ENCODE results near the gene LAMA1. TPM values are rescaled to one million over a fixed set of nuclear protein-coding genes. Genes with fewer than 3 reads are reported as not detected.

LAMA1 gene
- polyA plus RNA-seq, 1 experiment = 26.0 TPM

DNA sequence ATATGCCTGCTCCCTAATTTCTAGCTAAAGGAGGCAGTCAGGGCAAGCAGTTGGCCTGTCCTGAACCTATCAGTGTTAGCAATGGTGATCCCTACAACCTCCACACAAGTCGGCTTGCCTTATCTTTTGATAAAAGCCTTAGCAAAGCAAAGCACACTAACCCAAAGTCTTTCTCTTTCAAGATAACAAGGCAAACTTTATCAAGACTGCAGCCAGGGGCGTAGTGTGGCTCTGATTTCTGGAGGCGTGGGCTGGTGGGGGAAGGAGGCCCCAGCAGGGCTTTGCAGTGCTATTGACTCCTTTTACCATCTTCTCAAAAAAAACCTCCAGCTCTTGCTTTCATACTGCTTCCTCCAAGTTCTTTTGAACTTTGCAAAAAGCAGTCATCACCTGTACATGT is 40.2 kb upstream of the LAMA1 start:
- DNase-seq (ENCODE audit: low read depth, low spot score) = no peak
- TF ChIP-seq, protein P1, sequence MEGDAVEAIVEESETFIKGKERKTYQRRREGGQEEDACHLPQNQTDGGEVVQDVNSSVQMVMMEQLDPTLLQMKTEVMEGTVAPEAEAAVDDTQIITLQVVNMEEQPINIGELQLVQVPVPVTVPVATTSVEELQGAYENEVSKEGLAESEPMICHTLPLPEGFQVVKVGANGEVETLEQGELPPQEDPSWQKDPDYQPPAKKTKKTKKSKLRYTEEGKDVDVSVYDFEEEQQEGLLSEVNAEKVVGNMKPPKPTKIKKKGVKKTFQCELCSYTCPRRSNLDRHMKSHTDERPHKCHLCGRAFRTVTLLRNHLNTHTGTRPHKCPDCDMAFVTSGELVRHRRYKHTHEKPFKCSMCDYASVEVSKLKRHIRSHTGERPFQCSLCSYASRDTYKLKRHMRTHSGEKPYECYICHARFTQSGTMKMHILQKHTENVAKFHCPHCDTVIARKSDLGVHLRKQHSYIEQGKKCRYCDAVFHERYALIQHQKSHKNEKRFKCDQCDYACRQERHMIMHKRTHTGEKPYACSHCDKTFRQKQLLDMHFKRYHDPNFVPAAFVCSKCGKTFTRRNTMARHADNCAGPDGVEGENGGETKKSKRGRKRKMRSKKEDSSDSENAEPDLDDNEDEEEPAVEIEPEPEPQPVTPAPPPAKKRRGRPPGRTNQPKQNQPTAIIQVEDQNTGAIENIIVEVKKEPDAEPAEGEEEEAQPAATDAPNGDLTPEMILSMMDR (IDR thresholded peaks at IDR 0.05; ENCODE audit: low read depth, low read length) = no peak
- CTCF ChIA-PET = interaction anchor here (0.6 kb wide), 1 partner anchor 51 kb away, joined by 3 read pairs; no protein-coding TSS in a partner anchor
- Histone ChIP-seq H3K27me3 (ENCODE audit: control insufficient read depth, insufficient read depth, low read length) (no peaks in the 10 kb centered on the region), H3K27ac (ENCODE audit: low read depth, low read length) (no peak overlapping the region), H3K4me3 (ENCODE audit: low read depth, low read length) (no peak overlapping the region), H3K9me3 (ENCODE audit: control insufficient read depth, insufficient read depth, low read length) (no peaks in the 10 kb centered on the region)
- POLR2A ChIA-PET = no interaction called here

DNA sequence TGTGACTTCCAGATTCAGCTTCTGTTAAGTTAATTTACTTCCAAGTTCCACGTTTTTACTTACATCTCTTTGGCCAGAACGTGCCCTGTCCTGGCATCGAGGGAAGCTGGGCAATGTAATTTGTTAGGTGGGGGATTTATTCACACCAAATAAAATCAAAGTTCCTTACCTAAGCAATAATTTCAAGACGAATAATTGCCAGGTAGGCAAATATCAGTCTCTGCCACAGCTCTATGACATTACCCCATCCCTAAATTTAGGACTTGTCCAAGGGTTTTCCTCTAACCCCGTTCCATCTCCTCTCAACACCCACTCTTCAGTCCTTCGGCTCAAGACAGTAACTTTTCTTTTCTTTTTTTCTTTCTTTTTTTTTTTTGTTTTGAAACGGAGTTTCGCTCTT is 38.3 kb upstream of the LAMA1 start:
- H3K4me3 ChIP-seq (ENCODE audit: low read depth, low read length) = no peak overlapping the region
- ChIA-PET CTCF (interaction anchor here (0.9 to 1.3 kb wide), 2 partner anchors 21 to 118 kb away, joined by 3 to 7 read pairs; no protein-coding TSS in a partner anchor), POLR2A (no interaction called here)
- TF ChIP-seq, protein P1 (IDR thresholded peaks at IDR 0.05; ENCODE audit: low read depth, low read length) = no peak
- no peaks in the 10 kb centered on the region for H3K27me3 ChIP-seq (ENCODE audit: control insufficient read depth, insufficient read depth, low read length)
- DNase-seq (ENCODE audit: low read depth, low spot score) = no peak
- no peak overlapping the region for H3K27ac ChIP-seq (ENCODE audit: low read depth, low read length)
- no peaks in the 10 kb centered on the region for H3K9me3 ChIP-seq (ENCODE audit: control insufficient read depth, insufficient read depth, low read length)

DNA sequence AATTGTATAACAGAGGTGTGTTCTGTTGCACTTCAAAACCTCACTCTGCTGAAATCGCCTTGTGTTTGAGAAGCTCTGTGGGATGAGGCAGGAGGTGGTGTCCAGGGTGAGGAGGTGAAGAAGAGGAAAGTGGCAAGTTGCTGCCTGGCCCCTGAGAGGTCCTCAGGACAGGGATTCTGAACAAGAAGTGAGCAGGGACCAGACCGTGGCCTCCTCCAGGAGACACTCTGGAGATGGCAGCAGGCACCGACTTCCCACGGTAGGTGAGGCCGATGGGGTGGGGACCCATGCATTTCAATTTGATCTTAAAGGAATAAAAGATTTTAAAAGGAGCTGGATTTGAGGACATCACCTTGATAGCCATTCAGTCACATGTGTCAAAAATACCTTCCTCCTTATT is 37.5 kb upstream of the LAMA1 start:
- CTCF ChIA-PET = interaction anchor here (0.9 to 1.3 kb wide), 3 partner anchors 9 to 117 kb away, joined by 3 to 7 read pairs (median 3); no protein-coding TSS in a partner anchor
- no peak for DNase-seq (ENCODE audit: low read depth, low spot score)
- H3K27ac ChIP-seq (ENCODE audit: low read depth, low read length) = no peak overlapping the region

DNA sequence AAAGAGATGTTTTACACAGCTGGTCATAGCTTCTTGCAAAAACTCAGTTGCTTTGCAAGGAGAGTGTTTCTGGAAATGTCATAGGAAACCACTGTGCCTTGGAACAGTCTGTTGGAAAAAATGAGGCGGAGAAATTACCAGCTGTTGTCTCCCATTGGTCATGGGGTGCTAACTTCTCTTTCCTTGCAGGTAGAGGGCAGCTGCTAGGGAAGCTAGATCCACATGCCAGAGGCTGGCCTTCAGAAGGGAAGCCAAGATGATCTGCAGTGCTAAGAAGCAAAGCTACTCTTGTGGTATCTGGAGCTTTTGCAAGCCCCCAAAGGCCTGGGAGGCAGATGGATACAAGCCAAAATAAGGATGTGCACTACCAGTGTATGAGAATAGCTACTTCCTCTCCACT is 34.8 kb upstream of the LAMA1 start:
- no peak overlapping the region for H3K27ac ChIP-seq (ENCODE audit: low read depth, low read length)
- CTCF ChIA-PET = interaction anchor here (1.0 kb wide), 1 partner anchor 16 kb away, joined by 4 read pairs; no protein-coding TSS in a partner anchor
- POLR2A ChIA-PET = no interaction called here
- H3K9me3 ChIP-seq (ENCODE audit: control insufficient read depth, insufficient read depth, low read length) = no peaks in the 10 kb centered on the region
- no peak overlapping the region for H3K4me3 ChIP-seq (ENCODE audit: low read depth, low read length)
- no peaks in the 10 kb centered on the region for H3K27me3 ChIP-seq (ENCODE audit: control insufficient read depth, insufficient read depth, low read length)
- TF ChIP-seq, protein P1 (IDR thresholded peaks at IDR 0.05; ENCODE audit: low read depth, low read length) = no peak
- no peak for DNase-seq (ENCODE audit: low read depth, low spot score)

More for the DNA sequence above, 37.5 kb upstream of the LAMA1 start:
- TF ChIP-seq, protein P1 (IDR thresholded peaks at IDR 0.05; ENCODE audit: low read depth, low read length) = no peak
- Histone ChIP-seq H3K4me3 (ENCODE audit: low read depth, low read length) (no peak overlapping the region), H3K27me3 (ENCODE audit: control insufficient read depth, insufficient read depth, low read length) (no peaks in the 10 kb centered on the region), H3K9me3 (ENCODE audit: control insufficient read depth, insufficient read depth, low read length) (no peaks in the 10 kb centered on the region)
- POLR2A ChIA-PET = no interaction called here

DNA sequence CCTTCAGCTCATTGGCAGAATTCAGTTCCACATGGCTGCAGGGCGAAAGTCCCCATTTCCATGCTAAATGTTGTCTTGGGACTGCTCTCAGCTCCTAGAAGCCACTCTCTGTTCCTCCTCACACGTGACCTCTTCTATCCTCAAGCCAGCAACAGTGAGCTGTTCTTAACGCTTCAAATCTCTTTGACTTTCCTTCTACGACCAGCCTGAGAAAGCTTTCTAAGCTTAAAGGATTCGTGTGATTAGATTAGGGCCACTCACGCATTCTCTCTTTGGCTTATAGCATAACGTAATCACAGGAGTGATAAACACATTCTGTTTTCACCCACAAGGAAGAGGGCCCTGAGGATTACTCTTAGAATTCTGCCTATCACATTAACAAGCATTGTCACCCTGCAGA is 29.8 kb upstream of the LAMA1 start:
- Histone ChIP-seq H3K27ac (ENCODE audit: low read depth, low read length) (no peak overlapping the region), H3K27me3 (ENCODE audit: control insufficient read depth, insufficient read depth, low read length) (no peaks in the 10 kb centered on the region), H3K9me3 (ENCODE audit: control insufficient read depth, insufficient read depth, low read length) (no peaks in the 10 kb centered on the region; the same call in 1 of the 2 replicates), H3K4me3 (ENCODE audit: low read depth, low read length) (no peak overlapping the region)
- CTCF ChIA-PET = no interaction called here
- DNase-seq (ENCODE audit: low read depth, low spot score) = no peak
- POLR2A ChIA-PET = no interaction called here
- TF ChIP-seq, protein P1 (IDR thresholded peaks at IDR 0.05; ENCODE audit: low read depth, low read length) = no peak
